Skeletal muscle satellite cell (primary cell): ENCODE results near the gene FOXM1.
A peak's percentile ranks its signal among the peaks of the same experiment; 100 is the strongest.

ENCODE experiments used
- H3K27me3 ChIP-seq: 2 replicates; pipeline ENCODE4 v1.7.0; 2013; ENCODE audit warnings: low read length; ENCODE audit not compliant: control insufficient read depth, insufficient read depth
- H3K36me3 ChIP-seq: 2 replicates; pipeline ENCODE4 v1.7.0; 2013; ENCODE audit warnings: mild to moderate bottlenecking, control low read depth, low read length; ENCODE audit not compliant: insufficient read depth
- H3K4me1 ChIP-seq: 2 replicates; pipeline ENCODE4 v1.7.0; 2013; ENCODE audit warnings: low read length; ENCODE audit not compliant: control insufficient read depth, insufficient read depth
- H3K4me2 ChIP-seq: 2 replicates; pipeline ENCODE4 v1.7.0; 2013; ENCODE audit warnings: mild to moderate bottlenecking, low read length
- H3K4me3 ChIP-seq: 2 replicates; pipeline ENCODE4 v1.7.0; 2013; ENCODE audit warnings: low read length
- H3K9ac ChIP-seq: 2 replicates; pipeline ENCODE4 v1.7.0; 2013; ENCODE audit warnings: mild to moderate bottlenecking, low read depth, low read length, moderate library complexity
- H3K9me3 ChIP-seq: replicated peaks from 2 replicates; pipeline ENCODE4 v1.7.0; 2013; ENCODE audit warnings: mild to moderate bottlenecking, control low read depth, low read length

FOXM1 gene

GRCh38 chr12:2897418-2897817, 20.4 kb upstream of the FOXM1 start:
- Histone ChIP-seq H3K4me3 (no peak overlapping the region), H3K27me3 (no peaks in the 10 kb centered on the region), H3K9me3 (no peaks in the 10 kb centered on the region), H3K36me3 (no peaks in the 10 kb centered on the region), H3K4me1 (peaks cover 17% of the 10 kb centered on the region), H3K4me2 (no peak overlapping the region), H3K9ac (no peak overlapping the region)

- Histone ChIP-seq H3K36me3 (no peaks in the 10 kb centered on the region), H3K4me2 (no peak overlapping the region), H3K4me1 (peaks cover 22% of the 10 kb centered on the region), H3K9me3 (no peaks in the 10 kb centered on the region), H3K9ac (no peak overlapping the region), H3K4me3 (no peak overlapping the region), H3K27me3 (no peaks in the 10 kb centered on the region)
Measured at GRCh38 chr12:2895511-2895910, 18.5 kb upstream of the FOXM1 start.

GRCh38 chr12:2895051-2895451, 18.1 kb upstream of the FOXM1 start:
- H3K36me3 ChIP-seq = no peaks in the 10 kb centered on the region
- no peaks in the 10 kb centered on the region for H3K9me3 ChIP-seq
- no peak overlapping the region for H3K9ac ChIP-seq
- H3K4me3 ChIP-seq = no peak overlapping the region
- no peaks in the 10 kb centered on the region for H3K27me3 ChIP-seq
- H3K4me1 ChIP-seq = peaks cover 25% of the 10 kb centered on the region
- H3K4me2 ChIP-seq = no peak overlapping the region

- Histone ChIP-seq H3K36me3 (no peaks in the 10 kb centered on the region), H3K27me3 (no peaks in the 10 kb centered on the region), H3K4me2 (peak overlapping the region; percentile 70), H3K4me1 (peaks cover 27% of the 10 kb centered on the region), H3K4me3 (no peak overlapping the region), H3K9ac (no peak overlapping the region), H3K9me3 (no peaks in the 10 kb centered on the region)
Measured at GRCh38 chr12:2893007-2893406, 16.0 kb upstream of the FOXM1 start.

GRCh38 chr12:2892246-2892645, 15.3 kb upstream of the FOXM1 start:
- Histone ChIP-seq H3K4me3 (peak overlapping the region; percentile 98), H3K27me3 (no peaks in the 10 kb centered on the region), H3K9me3 (no peaks in the 10 kb centered on the region), H3K36me3 (peaks cover 6% of the 10 kb centered on the region), H3K9ac (peak overlapping the region; percentile 94), H3K4me1 (peaks cover 27% of the 10 kb centered on the region), H3K4me2 (peak overlapping the region; percentile 70)

- H3K27me3 ChIP-seq = no peaks in the 10 kb centered on the region
- peaks cover 6% of the 10 kb centered on the region for H3K36me3 ChIP-seq
- H3K4me3 ChIP-seq = peak overlapping the region; percentile 98
- H3K9ac ChIP-seq = peak overlapping the region; percentile 94
- H3K4me1 ChIP-seq = peaks cover 27% of the 10 kb centered on the region
- peak overlapping the region; percentile 70 for H3K4me2 ChIP-seq
- no peaks in the 10 kb centered on the region for H3K9me3 ChIP-seq
Measured at GRCh38 chr12:2891240-2892053, 14.5 kb upstream of the FOXM1 start.

GRCh38 chr12:2890388-2891239, 13.6 kb upstream of the FOXM1 start, which contains the start of gene TULP3:
Gene TULP3, plus strand, starts transcription at chr12:2890891. Its CDS starts 57 bp downstream, at chr12:2890948.
- peak within 1 kb of the TSS; percentile 98 for H3K4me3 ChIP-seq
- H3K4me2 ChIP-seq = peak within 1 kb of the TSS; percentile 88
- no peaks in the 10 kb centered on the region for H3K9me3 ChIP-seq
- peaks cover 27% of the 10 kb centered on the region for H3K4me1 ChIP-seq
- peak within 1 kb of the TSS; percentile 94 for H3K9ac ChIP-seq
- no peaks in the 10 kb centered on the region for H3K27me3 ChIP-seq
- peaks cover 13% of the 10 kb centered on the region for H3K36me3 ChIP-seq

- Histone ChIP-seq H3K9me3 (no peaks in the 10 kb centered on the region), H3K4me3 (peak overlapping the region; percentile 98), H3K4me2 (peak overlapping the region; percentile 88), H3K9ac (peak overlapping the region; percentile 81), H3K27me3 (no peaks in the 10 kb centered on the region), H3K36me3 (peaks cover 13% of the 10 kb centered on the region), H3K4me1 (peaks cover 21% of the 10 kb centered on the region)
Measured at GRCh38 chr12:2890001-2890387, 13.0 kb upstream of the FOXM1 start.

GRCh38 chr12:2886768-2887450, 9.9 kb upstream of the FOXM1 start:
- peaks cover 5% of the 10 kb centered on the region for H3K4me1 ChIP-seq
- H3K4me3 ChIP-seq = no peak overlapping the region
- H3K4me2 ChIP-seq = no peak overlapping the region
- H3K36me3 ChIP-seq = peaks cover 16% of the 10 kb centered on the region
- H3K27me3 ChIP-seq = no peaks in the 10 kb centered on the region
- H3K9ac ChIP-seq = no peak overlapping the region
- no peaks in the 10 kb centered on the region for H3K9me3 ChIP-seq

- H3K4me2 ChIP-seq = no peak overlapping the region
- no peak overlapping the region for H3K4me3 ChIP-seq
- H3K27me3 ChIP-seq = no peaks in the 10 kb centered on the region
- peaks cover 16% of the 10 kb centered on the region for H3K36me3 ChIP-seq
- H3K9ac ChIP-seq = no peak overlapping the region
- no peaks in the 10 kb centered on the region for H3K4me1 ChIP-seq
- no peaks in the 10 kb centered on the region for H3K9me3 ChIP-seq
Measured at GRCh38 chr12:2884810-2885209, 7.8 kb upstream of the FOXM1 start.

GRCh38 chr12:2879853-2880252, 2.9 kb upstream of the FOXM1 start:
- Histone ChIP-seq H3K36me3 (peaks cover 7% of the 10 kb centered on the region), H3K9ac (no peak overlapping the region), H3K4me2 (no peak overlapping the region), H3K27me3 (no peaks in the 10 kb centered on the region), H3K9me3 (no peaks in the 10 kb centered on the region), H3K4me3 (no peak overlapping the region), H3K4me1 (peaks cover 18% of the 10 kb centered on the region)
